Endodermal cell (in vitro differentiated cells): ENCODE results near the gene MTCH2. TPM values are rescaled to one million over a fixed set of nuclear protein-coding genes. Genes with fewer than 3 reads are reported as not detected.

Source experiments
- DNase-seq: peaks from one replicate; pipeline ENCODE4 v3.0.0-alpha.2; 2017
- H3K27ac ChIP-seq: 2 replicates; pipeline ENCODE4 v1.5.1; 2013; ENCODE audit warnings: mild to moderate bottlenecking, low read depth, low read length, moderate library complexity
- H3K27me3 ChIP-seq: 2 replicates; pipeline ENCODE4 v1.6.1; 2013; ENCODE audit warnings: mild to moderate bottlenecking, low read length, moderate library complexity; ENCODE audit not compliant: insufficient read depth, control insufficient read depth, poor library complexity, severe bottlenecking
- H3K36me3 ChIP-seq: 2 replicates; pipeline ENCODE4 v1.7.0; 2013; ENCODE audit warnings: mild to moderate bottlenecking, low read length, moderate library complexity; ENCODE audit not compliant: control insufficient read depth, insufficient read depth
- H3K4me1 ChIP-seq: one replicate; pipeline ENCODE4 v1.7.0; 2013; ENCODE audit warnings: low read length; ENCODE audit not compliant: control insufficient read depth, insufficient read depth
- H3K4me3 ChIP-seq: 2 replicates; pipeline ENCODE4 v1.5.1; 2013; ENCODE audit warnings: mild to moderate bottlenecking, low read length, moderate library complexity
- H3K9ac ChIP-seq: 2 replicates; pipeline ENCODE4 v1.6.1; 2013; ENCODE audit warnings: mild to moderate bottlenecking, low read length, moderate library complexity; ENCODE audit not compliant: poor library complexity, severe bottlenecking; ENCODE audit errors: extremely low read depth
- H3K9me3 ChIP-seq: 2 replicates; pipeline ENCODE4 v1.6.1; 2013; ENCODE audit warnings: mild to moderate bottlenecking, low read length, moderate library complexity; ENCODE audit not compliant: control insufficient read depth
- H3K27ac Mint-ChIP-seq: 2 replicates; pipeline ENCODE4 v1.8.0; 2020; ENCODE audit warnings: mixed read lengths
- H3K27me3 Mint-ChIP-seq: 2 replicates; pipeline ENCODE4 v1.8.0; 2021; ENCODE audit warnings: mild to moderate bottlenecking, mixed read lengths; ENCODE audit not compliant: insufficient read depth
- H3K36me3 Mint-ChIP-seq: 2 replicates; pipeline ENCODE4 v1.8.0; 2020; ENCODE audit warnings: low read depth, mixed read lengths
- H3K4me1 Mint-ChIP-seq: 2 replicates; pipeline ENCODE4 v1.8.0; 2020; ENCODE audit warnings: mixed read lengths
- H3K4me3 Mint-ChIP-seq: 2 replicates; pipeline ENCODE4 v1.8.0; 2020; ENCODE audit warnings: mild to moderate bottlenecking, moderate library complexity, mixed read lengths
- H3K9me3 Mint-ChIP-seq: 2 replicates; pipeline ENCODE4 v1.8.0; 2020; ENCODE audit warnings: mild to moderate bottlenecking, mixed read lengths
- WGBS, 2 experiments: methylation state at CpG; one replicate each; pipeline versions ENCODE4 v1.1.5 to v1.1.7; 2013; ENCODE audit warnings: missing lambda C conversion rate in 2 of 2, mixed read lengths in 1 of 2; ENCODE audit not compliant: insufficient coverage in 1 of 2, insufficient read length in 1 of 2; 5-methylcytosine and 5-hydroxymethylcytosine counted together
- total RNA-seq, 2 donors: library from RNA; stranded (reverse); fragmentation: NEBNext Ultra II Directional in 1 of 2; extraction: Animal tissue kit (Norgen Biotek cat#: 25700) in 1 of 2; gene quantifications; 2 replicates in 1 of 2; 3 replicates in 1 of 2; pipeline ENCODE4 v1.2.1, GENCODE V29; 2021
- TF ChIP-seq, protein P1 (sequence below): fragments of 200-600 bp; sonication (generic); conservative IDR thresholded peaks from 2 replicates; pipeline ENCODE4 v1.5.0; 2021; ENCODE audit warnings: antibody characterized with exemption, mild to moderate bottlenecking

The MTCH2 gene
- total RNA-seq, 2 donors from 2014 or later: 123 to 147 TPM

DNA sequence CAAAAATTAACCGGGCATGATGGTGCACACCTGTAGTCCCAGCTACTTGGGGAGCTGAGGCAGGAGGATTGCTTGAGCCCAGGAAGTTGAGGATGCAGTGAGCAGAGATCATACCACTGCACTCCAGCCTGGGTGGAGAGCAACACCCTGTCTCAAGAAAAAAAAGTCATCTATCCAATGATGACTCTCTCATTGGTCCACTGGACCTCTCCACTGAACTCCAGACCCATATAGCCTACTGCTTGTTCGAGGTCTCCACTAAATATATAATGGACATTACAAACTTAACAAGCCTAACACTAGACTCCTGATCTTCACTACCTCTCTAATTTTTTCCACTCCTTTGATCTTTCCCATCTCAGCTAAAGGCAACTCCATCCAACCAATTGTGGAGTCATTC is 33.5 kb upstream of the MTCH2 start:
- no peaks in the 10 kb centered on the region for H3K27me3 Mint-ChIP-seq
- no peak overlapping the region for H3K27ac ChIP-seq
- no peaks in the 10 kb centered on the region for H3K36me3 Mint-ChIP-seq
- H3K9ac ChIP-seq: no peak overlapping the region
- TF ChIP-seq, protein P1, sequence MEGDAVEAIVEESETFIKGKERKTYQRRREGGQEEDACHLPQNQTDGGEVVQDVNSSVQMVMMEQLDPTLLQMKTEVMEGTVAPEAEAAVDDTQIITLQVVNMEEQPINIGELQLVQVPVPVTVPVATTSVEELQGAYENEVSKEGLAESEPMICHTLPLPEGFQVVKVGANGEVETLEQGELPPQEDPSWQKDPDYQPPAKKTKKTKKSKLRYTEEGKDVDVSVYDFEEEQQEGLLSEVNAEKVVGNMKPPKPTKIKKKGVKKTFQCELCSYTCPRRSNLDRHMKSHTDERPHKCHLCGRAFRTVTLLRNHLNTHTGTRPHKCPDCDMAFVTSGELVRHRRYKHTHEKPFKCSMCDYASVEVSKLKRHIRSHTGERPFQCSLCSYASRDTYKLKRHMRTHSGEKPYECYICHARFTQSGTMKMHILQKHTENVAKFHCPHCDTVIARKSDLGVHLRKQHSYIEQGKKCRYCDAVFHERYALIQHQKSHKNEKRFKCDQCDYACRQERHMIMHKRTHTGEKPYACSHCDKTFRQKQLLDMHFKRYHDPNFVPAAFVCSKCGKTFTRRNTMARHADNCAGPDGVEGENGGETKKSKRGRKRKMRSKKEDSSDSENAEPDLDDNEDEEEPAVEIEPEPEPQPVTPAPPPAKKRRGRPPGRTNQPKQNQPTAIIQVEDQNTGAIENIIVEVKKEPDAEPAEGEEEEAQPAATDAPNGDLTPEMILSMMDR: no peak
- DNase-seq: no peak
- no peak overlapping the region for H3K4me3 Mint-ChIP-seq
- no peak overlapping the region for H3K4me3 ChIP-seq
- WGBS, 2 experiments: 88 to 90% methylated on average over 2 of the region's 2 CpGs
- no peak overlapping the region for H3K27ac Mint-ChIP-seq
- H3K9me3 Mint-ChIP-seq: no peaks in the 10 kb centered on the region
- no peaks in the 10 kb centered on the region for H3K4me1 ChIP-seq
- H3K9me3 ChIP-seq: no peaks in the 10 kb centered on the region
- no peaks in the 10 kb centered on the region for H3K4me1 Mint-ChIP-seq
- no peaks in the 10 kb centered on the region for H3K27me3 ChIP-seq
- H3K36me3 ChIP-seq: no peaks in the 10 kb centered on the region

- Histone ChIP-seq H3K27ac (no peak overlapping the region), H3K9me3 (no peaks in the 10 kb centered on the region), H3K4me3 (no peak overlapping the region), H3K9ac (no peak overlapping the region), H3K4me1 (no peaks in the 10 kb centered on the region), H3K36me3 (no peaks in the 10 kb centered on the region), H3K27me3 (no peaks in the 10 kb centered on the region)
- H3K4me3 Mint-ChIP-seq: no peak overlapping the region
- H3K27ac Mint-ChIP-seq: no peak overlapping the region
- no peaks in the 10 kb centered on the region for H3K9me3 Mint-ChIP-seq
- TF ChIP-seq, protein P1: no peak
- H3K36me3 Mint-ChIP-seq: no peaks in the 10 kb centered on the region
- WGBS, 2 experiments: 92 to 94% methylated on average over 4 to 5 of the region's 5 CpGs
- no peak for DNase-seq
- H3K27me3 Mint-ChIP-seq: no peaks in the 10 kb centered on the region
- no peaks in the 10 kb centered on the region for H3K4me1 Mint-ChIP-seq
Observed at GRCh38 chr11:47672283-47672730, 29.9 kb upstream of the MTCH2 start.

DNA sequence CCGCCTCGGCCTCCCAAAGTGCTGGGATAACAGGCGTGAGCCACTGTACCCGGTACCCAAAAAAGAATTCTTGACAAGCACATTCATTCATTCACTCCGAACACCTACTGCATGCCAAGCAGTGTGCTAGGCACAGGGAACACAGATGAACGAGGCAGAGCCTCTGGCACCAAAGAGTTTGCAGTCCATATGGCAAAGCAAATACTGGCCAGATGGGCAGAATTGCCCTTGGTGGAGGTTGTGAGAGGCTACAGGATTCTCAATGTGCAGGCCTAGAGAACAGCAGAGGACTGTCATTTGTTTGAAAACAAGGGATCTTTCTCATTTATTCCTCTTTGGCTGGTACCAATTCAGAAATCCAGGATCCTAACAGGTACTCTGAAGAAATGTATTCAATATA is 27.5 kb upstream of the MTCH2 start:
- H3K36me3 Mint-ChIP-seq: no peaks in the 10 kb centered on the region
- no peaks in the 10 kb centered on the region for H3K27me3 Mint-ChIP-seq
- WGBS, 2 experiments: 95 to 98% methylated on average over 6 of the region's 6 CpGs
- H3K27ac ChIP-seq: no peak overlapping the region
- no peak overlapping the region for H3K4me3 Mint-ChIP-seq
- H3K4me1 Mint-ChIP-seq: no peaks in the 10 kb centered on the region
- H3K9me3 Mint-ChIP-seq: no peaks in the 10 kb centered on the region
- no peaks in the 10 kb centered on the region for H3K9me3 ChIP-seq
- TF ChIP-seq, protein P1: no peak
- H3K4me1 ChIP-seq: no peaks in the 10 kb centered on the region
- H3K27me3 ChIP-seq: no peaks in the 10 kb centered on the region
- H3K9ac ChIP-seq: no peak overlapping the region
- no peak for DNase-seq
- no peak overlapping the region for H3K4me3 ChIP-seq
- H3K36me3 ChIP-seq: no peaks in the 10 kb centered on the region
- H3K27ac Mint-ChIP-seq: no peak overlapping the region
